ENCODE measurements around the gene LCAT.

Gene LCAT

GRCh38 chr16:67959536-67960329 is 15.8 kb upstream of the LCAT start:
- Histone ChIP-seq H3K27ac (no peak overlapping the region; a peak in 1 of 22 replicates), H3K9me3 (replicated peaks in 1 of 11) (no peaks in the 10 kb centered on the region), H4K20me1 (peaks cover 0 to 32% (median 4%) of the 10 kb centered on the region in 11 experiments; a peak in 10 of 22 replicates), H3K27me3 (no peaks in the 10 kb centered on the region), H3K4me3 (no peak overlapping the region), H3K4me2 (no peak overlapping the region), H3K9ac (no peak overlapping the region), H3K4me1 (peaks cover 0 to 13% (median 6%) of the 10 kb centered on the region in 10 experiments; a peak in 14 of 20 replicates), H3K36me3 (peaks cover 18 to 91% (median 59%) of the 10 kb centered on the region in 11 experiments; a peak in 20 of 22 replicates)
- TF ChIP-seq Cebpa-rat (IDR thresholded peaks at IDR 0.05): no peak

DNA sequence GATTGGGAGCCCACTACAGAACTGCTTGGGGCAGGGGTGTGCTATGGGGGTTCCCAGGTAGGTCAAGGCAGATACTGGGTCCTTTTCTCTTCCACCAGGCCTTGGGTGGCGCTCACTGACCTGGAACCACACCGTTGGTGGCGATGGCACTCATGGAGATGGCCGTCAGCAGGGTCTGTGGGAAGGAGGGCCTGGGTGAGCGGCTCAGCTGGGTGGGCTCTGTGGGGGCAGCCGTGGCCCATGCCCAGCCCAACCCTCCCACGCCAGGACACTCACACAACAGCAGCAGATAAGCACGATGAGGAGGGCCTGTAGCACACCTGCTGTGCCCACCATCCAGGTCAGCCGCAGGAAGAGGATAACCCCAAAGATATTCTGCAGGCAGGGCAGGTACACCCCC is 13.7 kb upstream of the LCAT start:
- TF ChIP-seq Cebpa-rat (IDR thresholded peaks at IDR 0.05): no peak
- no peak overlapping the region for H3K27ac ChIP-seq
- peaks cover 0 to 7% (median 0%) of the 10 kb centered on the region in 10 experiments; a peak in 6 of 20 replicates for H3K4me1 ChIP-seq
- H3K9ac ChIP-seq: no peak overlapping the region
- H3K9me3 ChIP-seq (replicated peaks in 1 of 11): no peaks in the 10 kb centered on the region
- no peak overlapping the region for H3K4me3 ChIP-seq
- H3K4me2 ChIP-seq: no peak overlapping the region
- H3K27me3 ChIP-seq: no peaks in the 10 kb centered on the region
- peaks cover 0 to 19% (median 0%) of the 10 kb centered on the region in 11 experiments; a peak in 5 of 22 replicates for H4K20me1 ChIP-seq
- H3K36me3 ChIP-seq: peaks cover 18 to 98% (median 66%) of the 10 kb centered on the region in 11 experiments; a peak in 21 of 22 replicates

DNA sequence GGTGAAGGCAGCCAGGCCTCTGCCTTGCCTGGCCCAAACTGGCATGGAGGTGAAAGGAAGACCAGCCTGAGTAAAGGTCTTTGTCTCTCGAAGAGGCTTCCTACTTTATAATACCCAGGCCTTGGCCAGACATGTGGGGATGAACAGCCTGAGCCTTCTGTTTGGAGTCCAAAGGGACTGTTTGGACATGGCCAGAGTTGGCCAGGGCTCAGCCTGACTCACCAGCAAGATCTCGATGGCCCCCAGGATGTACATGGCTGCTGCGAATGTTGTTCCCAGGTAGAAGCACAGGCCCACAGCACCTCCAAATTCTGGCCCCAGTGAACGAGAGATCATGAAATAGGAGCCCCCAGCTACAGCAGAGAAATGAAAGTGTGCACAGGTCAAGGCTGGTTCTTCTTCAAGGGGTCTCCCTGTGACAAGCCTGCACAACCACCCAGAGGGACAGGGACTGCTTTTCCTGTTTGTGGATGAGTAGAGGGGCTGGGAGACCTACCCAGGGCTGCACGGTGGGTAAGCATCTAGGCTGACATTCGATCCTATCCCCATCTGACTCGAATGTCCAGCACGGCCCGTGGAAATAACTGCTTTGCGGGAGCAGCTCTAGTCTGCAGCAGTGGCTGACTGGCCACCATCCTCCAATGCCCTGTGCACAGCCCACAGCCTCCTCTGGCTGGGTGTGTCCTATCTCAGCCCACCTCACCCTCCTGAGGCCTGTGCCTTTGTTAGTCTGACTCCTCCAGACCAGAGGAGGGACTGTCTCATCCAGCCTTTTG is 10.7 kb upstream of the LCAT start:
- no peak for TF ChIP-seq Cebpa-rat (IDR thresholded peaks at IDR 0.05)
- Histone ChIP-seq H3K9ac (0 out of 22 replicates have a peak overlapping the region, but pooled peaks of 1 of the 11 experiments have one; percentile 17), H3K27ac (no peak overlapping the region), H3K4me1 (peaks cover 0 to 7% (median 0%) of the 10 kb centered on the region in 10 experiments; a peak in 6 of 20 replicates), H3K4me3 (no peak overlapping the region), H3K36me3 (peaks cover 19 to 98% (median 63%) of the 10 kb centered on the region in 11 experiments; a peak in 20 of 22 replicates), H3K4me2 (peak overlapping the region in 1 of 11 experiments; percentile 18; a peak in 1 of 22 replicates), H4K20me1 (peaks cover 0 to 24% (median 0%) of the 10 kb centered on the region in 11 experiments; a peak in 3 of 22 replicates), H3K9me3 (replicated peaks in 1 of 11) (no peaks in the 10 kb centered on the region), H3K27me3 (no peaks in the 10 kb centered on the region)

DNA sequence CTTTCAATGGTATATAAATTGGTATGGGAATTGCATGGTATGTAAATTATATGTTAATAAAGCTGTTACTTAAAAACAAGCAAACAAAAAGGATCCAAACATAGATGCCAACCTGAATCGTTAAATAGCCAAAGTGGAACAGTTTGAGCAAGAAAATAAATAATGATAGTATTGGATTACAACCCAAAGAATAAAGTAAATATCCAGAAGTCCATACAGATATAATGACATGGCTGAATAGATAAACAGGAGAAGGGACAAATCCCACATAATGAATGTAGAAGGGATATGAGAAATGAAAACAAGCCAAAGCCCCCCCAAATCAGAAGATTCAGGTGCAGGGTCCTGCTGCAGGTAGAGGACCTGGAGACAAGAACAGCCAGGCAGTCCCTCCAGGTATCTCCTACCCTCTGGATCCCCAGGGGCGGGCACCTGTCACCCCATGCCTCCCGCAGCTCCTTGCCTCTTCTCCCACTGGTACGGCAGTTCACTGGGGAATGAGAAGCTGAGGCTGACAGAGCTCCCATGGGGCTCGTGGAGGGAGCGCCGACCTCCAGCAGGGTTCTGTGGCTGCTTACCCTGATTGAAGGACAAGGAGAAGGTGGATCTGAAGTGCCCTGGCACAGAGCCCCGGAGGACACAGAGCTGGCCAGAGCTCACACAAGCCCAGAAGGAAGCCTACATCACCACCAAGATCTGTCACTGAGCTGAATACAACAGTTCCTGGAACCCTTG is 9.9 kb upstream of the LCAT start:
- H3K27me3 ChIP-seq: no peaks in the 10 kb centered on the region
- H3K27ac ChIP-seq: no peak overlapping the region
- no peaks in the 10 kb centered on the region for H3K9me3 ChIP-seq (replicated peaks in 1 of 11)
- TF ChIP-seq Cebpa-rat (IDR thresholded peaks at IDR 0.05): no peak
- H3K9ac ChIP-seq: no peak overlapping the region
- H3K36me3 ChIP-seq: peaks cover 17 to 98% (median 62%) of the 10 kb centered on the region in 11 experiments; a peak in 20 of 22 replicates
- no peak overlapping the region for H3K4me3 ChIP-seq
- H3K4me2 ChIP-seq: peak overlapping the region in 1 of 11 experiments; percentile 18; a peak in 2 of 22 replicates
- peaks cover 0 to 26% (median 0%) of the 10 kb centered on the region in 11 experiments; a peak in 2 of 22 replicates for H4K20me1 ChIP-seq
- H3K4me1 ChIP-seq: peaks cover 0 to 7% (median 0%) of the 10 kb centered on the region in 10 experiments; a peak in 6 of 20 replicates

DNA sequence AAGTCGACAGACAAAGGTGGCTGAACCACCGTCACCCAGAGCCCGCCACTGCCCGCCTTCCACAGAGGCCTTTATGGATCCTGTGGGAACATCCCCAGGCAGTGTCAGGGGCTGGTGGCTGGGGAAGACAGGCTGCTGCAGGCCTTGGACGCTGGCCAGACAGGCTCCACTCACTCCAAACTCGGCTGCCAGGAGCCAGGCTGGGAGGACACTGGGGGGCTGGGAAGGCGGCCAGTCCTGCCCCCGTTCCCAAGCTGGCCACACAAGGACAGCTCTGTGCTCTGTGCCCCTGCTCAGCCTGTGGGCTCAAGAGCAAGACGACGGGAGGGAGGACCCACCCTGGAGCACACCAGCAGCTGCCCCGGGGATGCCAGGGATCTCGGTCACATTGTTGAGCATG is 7.6 kb upstream of the LCAT start:
- TF ChIP-seq Cebpa-rat (IDR thresholded peaks at IDR 0.05): no peak
- H3K27me3 ChIP-seq: no peaks in the 10 kb centered on the region
- H3K9ac ChIP-seq: no peak overlapping the region; a peak in 1 of 22 replicates
- H3K9me3 ChIP-seq (replicated peaks in 1 of 11): no peaks in the 10 kb centered on the region
- peaks cover 0 to 42% (median 0%) of the 10 kb centered on the region in 11 experiments; a peak in 3 of 22 replicates for H4K20me1 ChIP-seq
- no peak overlapping the region for H3K4me2 ChIP-seq
- no peak overlapping the region for H3K4me3 ChIP-seq
- H3K27ac ChIP-seq: no peak overlapping the region
- H3K4me1 ChIP-seq: peaks cover 0 to 13% (median 5%) of the 10 kb centered on the region in 10 experiments; a peak in 10 of 20 replicates
- H3K36me3 ChIP-seq: peaks cover 15 to 99% (median 71%) of the 10 kb centered on the region in 11 experiments; a peak in 20 of 22 replicates

DNA sequence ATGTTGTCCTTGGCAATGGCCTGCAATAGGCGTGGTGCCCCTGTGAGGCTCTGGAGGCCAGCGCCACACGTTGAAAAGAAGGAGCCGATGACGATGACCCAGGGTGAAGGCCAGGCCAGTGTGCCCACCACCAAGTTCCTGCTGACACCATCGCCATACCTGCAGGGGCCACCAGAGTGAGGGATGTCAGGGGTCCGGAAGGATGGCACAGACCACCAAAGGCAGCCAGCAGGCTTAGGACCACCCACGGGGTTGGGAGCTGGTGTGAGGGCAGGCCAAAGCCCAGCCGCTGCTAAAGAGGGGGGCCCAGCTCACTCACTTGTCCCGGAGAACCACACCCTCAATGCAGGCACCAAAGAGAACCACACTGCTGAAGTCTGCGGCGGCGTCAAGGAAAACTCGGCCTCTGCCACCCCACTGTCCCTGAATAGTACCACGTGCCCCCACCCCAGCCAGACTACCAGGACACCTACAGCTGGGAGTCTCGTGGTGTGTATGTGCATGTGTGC is 6.5 kb upstream of the LCAT start:
- H3K27me3 ChIP-seq: no peaks in the 10 kb centered on the region
- no peak overlapping the region for H3K9ac ChIP-seq
- peaks cover 0 to 17% (median 8%) of the 10 kb centered on the region in 10 experiments; a peak in 10 of 20 replicates for H3K4me1 ChIP-seq
- H3K4me3 ChIP-seq: no peak overlapping the region
- no peak overlapping the region for H3K27ac ChIP-seq
- H3K4me2 ChIP-seq: no peak overlapping the region
- H3K36me3 ChIP-seq: peaks cover 24 to 99% (median 82%) of the 10 kb centered on the region in 11 experiments
- TF ChIP-seq Cebpa-rat (IDR thresholded peaks at IDR 0.05): no peak
- peaks cover 0 to 46% (median 0%) of the 10 kb centered on the region in 11 experiments; a peak in 3 of 22 replicates for H4K20me1 ChIP-seq
- no peaks in the 10 kb centered on the region for H3K9me3 ChIP-seq (replicated peaks in 1 of 11)

- no peaks in the 10 kb centered on the region for H3K9me3 ChIP-seq (replicated peaks in 1 of 11)
- H3K27me3 ChIP-seq: no peaks in the 10 kb centered on the region
- no peak overlapping the region for H3K4me3 ChIP-seq
- peaks cover 0 to 17% (median 8%) of the 10 kb centered on the region in 10 experiments; a peak in 10 of 20 replicates for H3K4me1 ChIP-seq
- no peak overlapping the region for H3K27ac ChIP-seq
- H4K20me1 ChIP-seq: peaks cover 0 to 49% (median 0%) of the 10 kb centered on the region in 11 experiments; a peak in 4 of 22 replicates
- peaks cover 25 to 99% (median 83%) of the 10 kb centered on the region in 11 experiments for H3K36me3 ChIP-seq
- H3K4me2 ChIP-seq: no peak overlapping the region
- TF ChIP-seq Cebpa-rat (IDR thresholded peaks at IDR 0.05): no peak
- no peak overlapping the region for H3K9ac ChIP-seq
These were observed 5.7 kb upstream of the LCAT start for GRCh38 chr16:67949645-67950044.

- Histone ChIP-seq H3K27me3 (no peaks in the 10 kb centered on the region), H3K27ac (no peak overlapping the region), H3K4me2 (no peak overlapping the region), H3K9ac (no peak overlapping the region), H3K36me3 (peaks cover 21 to 96% (median 79%) of the 10 kb centered on the region in 11 experiments; a peak in 21 of 22 replicates), H3K9me3 (replicated peaks in 1 of 11) (no peaks in the 10 kb centered on the region), H3K4me3 (no peak overlapping the region), H4K20me1 (peaks cover 0 to 60% (median 0%) of the 10 kb centered on the region in 11 experiments; a peak in 4 of 22 replicates), H3K4me1 (peaks cover 0 to 10% (median 8%) of the 10 kb centered on the region in 10 experiments; a peak in 9 of 20 replicates)
- TF ChIP-seq Cebpa-rat (IDR thresholded peaks at IDR 0.05): no peak
These were observed 4.1 kb upstream of the LCAT start for GRCh38 chr16:67948015-67948414.
